DLD1 (cell line): ENCODE data around the gene EPHA3.

ENCODE experiments used
- in situ Hi-C: cut with HindIII; loops from 2 replicates; pipeline ENCODE4 v1.10.0; 2017; ENCODE audit warnings: low sequenced_read_pairs

The EPHA3 gene

GRCh38 chr3:89107461-89108290 lies at the start of gene EPHA3:
Gene EPHA3, plus strand, starts transcription at chr3:89107621. Its CDS starts 128 bp downstream, at chr3:89107749.
- in situ Hi-C loops = no loop called here

- in situ Hi-C loops = no loop called here
Measured at GRCh38 chr3:89058371-89058770, 49.0 kb upstream of the EPHA3 start.

GRCh38 chr3:89059211-89059925 lies 48.1 kb upstream of the EPHA3 start:
- in situ Hi-C loops = no loop called here

GRCh38 chr3:89061259-89061658 lies 46.2 kb upstream of the EPHA3 start:
- in situ Hi-C loops = no loop called here

GRCh38 chr3:89067736-89068135 lies 39.7 kb upstream of the EPHA3 start:
- in situ Hi-C loops = no loop called here

GRCh38 chr3:89072642-89073041 lies 34.8 kb upstream of the EPHA3 start:
- in situ Hi-C loops = no loop called here

- in situ Hi-C loops = no loop called here
Measured at GRCh38 chr3:89079944-89080343, 27.5 kb upstream of the EPHA3 start.

- in situ Hi-C loops = no loop called here
Measured at GRCh38 chr3:89087851-89088250, 19.6 kb upstream of the EPHA3 start.

- in situ Hi-C loops = no loop called here
Measured at GRCh38 chr3:89098173-89098572, 9.2 kb upstream of the EPHA3 start.

- in situ Hi-C loops = no loop called here
Measured at GRCh38 chr3:89098964-89099585, 8.3 kb upstream of the EPHA3 start.

GRCh38 chr3:89101251-89101650 lies 6.2 kb upstream of the EPHA3 start:
- in situ Hi-C loops = no loop called here

GRCh38 chr3:89101921-89102320 lies 5.5 kb upstream of the EPHA3 start:
- in situ Hi-C loops = no loop called here

- in situ Hi-C loops = no loop called here
Measured at GRCh38 chr3:89104499-89104898, 2.9 kb upstream of the EPHA3 start.

- in situ Hi-C loops = no loop called here
Measured at GRCh38 chr3:89105503-89105902, 1.9 kb upstream of the EPHA3 start.

- in situ Hi-C loops = no loop called here
Measured at GRCh38 chr3:89108291-89108550, 800 bp downstream of the EPHA3 start.

- in situ Hi-C loops = no loop called here
Measured at GRCh38 chr3:89113344-89113743, 5.9 kb downstream of the EPHA3 start.

GRCh38 chr3:89113893-89114840 lies 6.7 kb downstream of the EPHA3 start:
- in situ Hi-C loops = no loop called here

GRCh38 chr3:89114841-89115223 lies 7.4 kb downstream of the EPHA3 start:
- in situ Hi-C loops = no loop called here

- in situ Hi-C loops = no loop called here
Measured at GRCh38 chr3:89116476-89116875, 9.1 kb downstream of the EPHA3 start.

GRCh38 chr3:89138048-89138447 lies 30.6 kb downstream of the EPHA3 start:
- in situ Hi-C loops = no loop called here

GRCh38 chr3:89139870-89140269 lies 32.4 kb downstream of the EPHA3 start:
- in situ Hi-C loops = no loop called here
